GM12878 (cell line): ENCODE measurements around the gene PSG1. TPM values are rescaled to one million over a fixed set of nuclear protein-coding genes. Genes with fewer than 3 reads are reported as not detected.

Experiments
- ATAC-seq: fragments of 200-7000 bp; cut with Tn5 transposase; 3 replicates; pipeline ENCODE4 v1.9.1; 2020; ENCODE audit warnings: mild to moderate bottlenecking, moderate library complexity
- BruUV-seq: library from RNA; stranded (reverse); fragments of 400-500 nt; replicated peaks from 2 replicates; lab custom pipeline; 2021; lab: Mats Ljungman, UMichigan
- CTCF ChIA-PET: fragments of 300-600 bp; sonication (Branson Sonifier 250); formaldehyde crosslinking; extraction: SDS; loops from one replicate; lab custom pipeline; 2021; ENCODE audit warnings: inconsistent platforms; lab: Yijun Ruan, JAX
- POLR2A ChIA-PET: fragments of 350-600 bp; formaldehyde crosslinking; extraction: SDS; loops from one replicate; lab custom pipeline; 2021; ENCODE audit warnings: inconsistent platforms; lab: Charles Lee
- RAD21 ChIA-PET: fragments of 300-600 bp; sonication (Branson Sonifier 250); formaldehyde crosslinking; loops from one replicate; lab custom pipeline; 2023; ENCODE audit warnings: antibody characterized with exemption; ENCODE audit not compliant: unreplicated experiment; lab: Charles Lee
- SMC1A ChIA-PET: fragments of 300-600 bp; sonication (Branson Sonifier 250); formaldehyde crosslinking; loops from one replicate; lab custom pipeline; 2023; ENCODE audit not compliant: unreplicated experiment, uncharacterized antibody; lab: Charles Lee
- DNase-seq: peaks from one replicate; pipeline ENCODE4 v3.0.0-alpha.2; 2011; ENCODE audit warnings: low read depth, low spot score
- FAIRE-seq: peaks from 3 replicates; lab custom pipeline; 2011; peaks lifted over from hg19 to GRCh38; lab: Jason Lieb, UNC
- H2AFZ ChIP-seq: 2 replicates; pipeline ENCODE4 v1.6.0; 2011; ENCODE audit warnings: low read depth, low read length, control low read depth; ENCODE audit not compliant: control insufficient read depth
- H3K27ac ChIP-seq: 2 replicates; pipeline ENCODE4 v1.5.1; 2011; ENCODE audit warnings: control low read depth; ENCODE audit not compliant: control insufficient read depth, insufficient read depth
- H3K27me3 ChIP-seq, 2 experiments: replicated peaks in 1 of 2; 2 replicates each; pipeline versions ENCODE4 v1.6.0 to v1.6.1; 2011; ENCODE audit warnings: low read length in 1 of 2; ENCODE audit not compliant: control insufficient read depth in 2 of 2, insufficient read depth in 2 of 2
- H3K36me3 ChIP-seq, 2 experiments: 2 replicates each; pipeline ENCODE4 v1.5.1; 2011; ENCODE audit warnings: low read length in 1 of 2; ENCODE audit not compliant: control insufficient read depth in 2 of 2, insufficient read depth in 2 of 2
- H3K4me1 ChIP-seq: 2 replicates; pipeline ENCODE4 v1.6.1; 2011; ENCODE audit warnings: mild to moderate bottlenecking, low read length, moderate library complexity, mixed read lengths; ENCODE audit not compliant: control insufficient read depth, insufficient read depth
- H3K4me2 ChIP-seq: 2 replicates; pipeline ENCODE4 v1.6.0; 2011; ENCODE audit warnings: control low read depth; ENCODE audit not compliant: control insufficient read depth, insufficient read depth
- H3K4me3 ChIP-seq: fragments of 200-600 bp; sonication (generic); 2 replicates; pipeline ENCODE4 v1.5.1; 2016
- H3K79me2 ChIP-seq: 2 replicates; pipeline ENCODE4 v1.6.0; 2011; ENCODE audit warnings: low read length; ENCODE audit not compliant: control insufficient read depth, insufficient read depth
- H3K9ac ChIP-seq: 2 replicates; pipeline ENCODE4 v1.8.0; 2011; ENCODE audit warnings: low read length, control low read depth, mixed read lengths; ENCODE audit not compliant: control insufficient read depth, insufficient read depth
- H3K9me3 ChIP-seq: replicated peaks from 3 replicates; pipeline ENCODE4 v1.5.1; 2011; ENCODE audit warnings: mild to moderate bottlenecking, low read length; ENCODE audit not compliant: control insufficient read depth, insufficient read depth
- H4K20me1 ChIP-seq: 2 replicates; pipeline ENCODE4 v1.6.0; 2011; ENCODE audit not compliant: control insufficient read depth, insufficient read depth
- ASH2L ChIP-seq: fragments of 300-600, 200-600 bp; sonication (generic); IDR thresholded peaks from 2 replicates; pipeline ENCODE4 v1.6.1; 2017; ENCODE audit warnings: low read depth, mild to moderate bottlenecking, borderline replicate concordance
- CBX5 ChIP-seq: sonication (generic); IDR thresholded peaks from 2 replicates; pipeline ENCODE4 v1.6.1; 2016; ENCODE audit warnings: low read depth, moderate library complexity, mild to moderate bottlenecking, inconsistent platforms
- GABPA ChIP-seq: IDR thresholded peaks from 2 replicates; pipeline ENCODE4 v1.6.1; 2014; ENCODE audit warnings: antibody characterized with exemption, low read depth, mild to moderate bottlenecking, inconsistent platforms
- IRF3 ChIP-seq: fragments of 450-650 bp; IDR thresholded peaks from 2 replicates; pipeline ENCODE4 v1.6.1; 2014; ENCODE audit warnings: mild to moderate bottlenecking
- KDM1A ChIP-seq: fragments of 200-600 bp; sonication (generic); IDR thresholded peaks from 2 replicates; pipeline ENCODE4 v1.6.1; 2016; ENCODE audit warnings: borderline replicate concordance
- MAX ChIP-seq: IDR thresholded peaks from 2 replicates; pipeline ENCODE4 v1.6.1; 2012; ENCODE audit warnings: low read depth, low read length, improper control_type of control experiment
- MTA2 ChIP-seq: fragments of 450-650 bp; IDR thresholded peaks from 2 replicates; pipeline ENCODE4 v1.6.1; 2016; ENCODE audit warnings: low read depth, mild to moderate bottlenecking, moderate library complexity
- PAX5 ChIP-seq: IDR thresholded peaks from 2 replicates; pipeline ENCODE4 v1.6.1; 2011; ENCODE audit warnings: low read depth, low read length, borderline replicate concordance
- POLR2A ChIP-seq: IDR thresholded peaks from 2 replicates; pipeline ENCODE4 v1.6.1; 2011; ENCODE audit warnings: low read depth, mild to moderate bottlenecking, low read length
- POLR2AphosphoS5 ChIP-seq: IDR thresholded peaks from 2 replicates; pipeline ENCODE4 v1.6.1; 2011; ENCODE audit warnings: mild to moderate bottlenecking, low read length, inconsistent platforms
- POU2F2 ChIP-seq: IDR thresholded peaks from 3 replicates; pipeline ENCODE4 v1.6.1; 2011; ENCODE audit warnings: low read depth, mild to moderate bottlenecking, low read length, borderline replicate concordance
- RAD21 ChIP-seq: IDR thresholded peaks from 2 replicates; pipeline ENCODE4 v1.6.1; 2011; ENCODE audit warnings: mild to moderate bottlenecking, low read depth, low read length, moderate library complexity; ENCODE audit not compliant: insufficient read depth
- RBBP5 ChIP-seq: fragments of 200-600 bp; sonication (generic); conservative IDR thresholded peaks from 2 replicates; pipeline ENCODE4 v1.6.1; 2016
- SMC3 ChIP-seq: IDR thresholded peaks from 2 replicates; pipeline ENCODE4 v1.6.1; 2011; ENCODE audit warnings: low read length, improper control_type of control experiment, borderline replicate concordance
- SREBF2 ChIP-seq: IDR thresholded peaks from 2 replicates; pipeline ENCODE4 v1.6.1; 2012; ENCODE audit warnings: mild to moderate bottlenecking, low read length
- SUPT20H ChIP-seq: IDR thresholded peaks from 2 replicates; pipeline ENCODE4 v1.6.1; 2011; ENCODE audit warnings: low read depth, mild to moderate bottlenecking, low read length, moderate library complexity, borderline replicate concordance; ENCODE audit not compliant: control insufficient read depth
- ZBTB40 ChIP-seq: fragments of 450-650 bp; IDR thresholded peaks from 2 replicates; pipeline ENCODE4 v1.6.1; 2016; ENCODE audit warnings: mild to moderate bottlenecking, moderate library complexity, borderline replicate concordance
- ZNF217 ChIP-seq: fragments of 450-650 bp; IDR thresholded peaks from 2 replicates; pipeline ENCODE4 v1.6.1; 2017; ENCODE audit warnings: antibody characterized with exemption, mild to moderate bottlenecking
- ZSCAN29 ChIP-seq: fragments of 450-650 bp; IDR thresholded peaks from 2 replicates; pipeline ENCODE4 v1.6.1; 2017; ENCODE audit warnings: mild to moderate bottlenecking, moderate library complexity
- in situ Hi-C: fragments of 300-500 bp; cut with MboI; formaldehyde crosslinking; loops from 9 replicates; pipeline ENCODE4 v1.14.3; 2018; ENCODE audit warnings: mixed read lengths
- intact Hi-C: fragments of 100-400 bp; cut with micrococcal nuclease; formaldehyde crosslinking; loops from one replicate; pipeline ENCODE4 v1.14.2; 2022; ENCODE audit not compliant: unreplicated experiment
- polyA plus RNA-seq, 11 experiments: library from polyadenylated mRNA; depleted of rRNA in 4 of 11; unstranded in 6 of 11; stranded (reverse) in 5 of 11; fragments of >200 nt; fragmentation: Nextera tagmentation in 4 of 11; fragmentation: Illumina TruSeq in 1 of 11; extraction: Ambion mirVana in 4 of 11; extraction: Trizol in 1 of 11; gene quantifications; 1 replicate in 1 of 11; 2 replicates in 10 of 11; pipeline versions ENCODE4 v1.2.1 to v1.2.3, GENCODE V29; 2011 to 2016; ENCODE audit warnings: inconsistent platforms in 2 of 11, missing spikeins in 2 of 11, low read depth in 1 of 11
- total RNA-seq, 4 experiments: library from RNA; depleted of rRNA in 3 of 4; stranded (reverse); fragments of >200 nt in 3 of 4; fragmentation: Illumina TruSeq in 1 of 4; extraction: Trizol in 1 of 4; gene quantifications; 2 replicates each; pipeline versions ENCODE4 v1.2.1 to v1.2.3, GENCODE V29; 2013 to 2021

Gene PSG1
- total and polyA plus RNA-seq, 10 of the 15 experiments (the other 5 are each of a cell fraction or from before 2014, with no cell fraction given): not detected

- H3K4me3 ChIP-seq: no peak overlapping the region
- CTCF ChIA-PET: no interaction called here
- no peak overlapping the region for H3K4me2 ChIP-seq
- no peaks in the 10 kb centered on the region for H3K4me1 ChIP-seq
- H3K9ac ChIP-seq: no peak overlapping the region
- intact Hi-C loops: no loop called here
- no peaks in the 10 kb centered on the region for H3K36me3 ChIP-seq
- ATAC-seq: no peak
- TF ChIP-seq ASH2L: no peak
- TF ChIP-seq ZNF217: no peak
- no peak for TF ChIP-seq RAD21
- no peak for TF ChIP-seq POLR2A
- no peak for TF ChIP-seq POU2F2
- TF ChIP-seq ZSCAN29: no peak
- no peak for TF ChIP-seq POLR2AphosphoS5
- TF ChIP-seq MTA2: no peak
- TF ChIP-seq CBX5: no peak
- no peak for TF ChIP-seq SUPT20H
- TF ChIP-seq MAX: no peak
- TF ChIP-seq KDM1A: no peak
- TF ChIP-seq SMC3: no peak
- TF ChIP-seq GABPA: no peak
- no peak for TF ChIP-seq SREBF2
- TF ChIP-seq ZBTB40: no peak
- TF ChIP-seq IRF3: no peak
- no peak for TF ChIP-seq PAX5
- no peak for TF ChIP-seq RBBP5
- SMC1A ChIA-PET: no interaction called here
- no TSS peak for BruUV-seq
- DNase-seq: no peak
- H3K79me2 ChIP-seq: no peaks in the 10 kb centered on the region
- RAD21 ChIA-PET: no interaction called here
- no peak for FAIRE-seq
- POLR2A ChIA-PET: no interaction called here
- in situ Hi-C loops: no loop called here
- no peak overlapping the region for H3K27ac ChIP-seq
- no peaks in the 10 kb centered on the region for H4K20me1 ChIP-seq
- H3K9me3 ChIP-seq: no peaks in the 10 kb centered on the region
- H2AFZ ChIP-seq: no peak overlapping the region
- H3K27me3 ChIP-seq: no peaks in the 10 kb centered on the region
These were observed 62.6 kb downstream of the PSG1 start for GRCh38 chr19:42816894-42817293.
